ENCODE measurements around the gene NFIA.

- TF ChIP-seq, protein P1, sequence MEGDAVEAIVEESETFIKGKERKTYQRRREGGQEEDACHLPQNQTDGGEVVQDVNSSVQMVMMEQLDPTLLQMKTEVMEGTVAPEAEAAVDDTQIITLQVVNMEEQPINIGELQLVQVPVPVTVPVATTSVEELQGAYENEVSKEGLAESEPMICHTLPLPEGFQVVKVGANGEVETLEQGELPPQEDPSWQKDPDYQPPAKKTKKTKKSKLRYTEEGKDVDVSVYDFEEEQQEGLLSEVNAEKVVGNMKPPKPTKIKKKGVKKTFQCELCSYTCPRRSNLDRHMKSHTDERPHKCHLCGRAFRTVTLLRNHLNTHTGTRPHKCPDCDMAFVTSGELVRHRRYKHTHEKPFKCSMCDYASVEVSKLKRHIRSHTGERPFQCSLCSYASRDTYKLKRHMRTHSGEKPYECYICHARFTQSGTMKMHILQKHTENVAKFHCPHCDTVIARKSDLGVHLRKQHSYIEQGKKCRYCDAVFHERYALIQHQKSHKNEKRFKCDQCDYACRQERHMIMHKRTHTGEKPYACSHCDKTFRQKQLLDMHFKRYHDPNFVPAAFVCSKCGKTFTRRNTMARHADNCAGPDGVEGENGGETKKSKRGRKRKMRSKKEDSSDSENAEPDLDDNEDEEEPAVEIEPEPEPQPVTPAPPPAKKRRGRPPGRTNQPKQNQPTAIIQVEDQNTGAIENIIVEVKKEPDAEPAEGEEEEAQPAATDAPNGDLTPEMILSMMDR (conservative IDR thresholded peaks at IDR 0.05 in 1 of 2, IDR thresholded peaks at IDR 0.05 in 1 of 2; ENCODE audit: extremely low read depth in 1 of 2, insufficient read depth in 1 of 2, low read depth in 1 of 2, low read length in 2 of 2): no peak
- no peak for TF ChIP-seq EZH2 (IDR thresholded peaks at IDR 0.05; ENCODE audit: borderline replicate concordance, low read length)
Measured at GRCh38 chr1:61053226-61053711, 29.1 kb upstream of the NFIA start.
